ENCODE measurements around the gene KAZN. TPM values are rescaled to one million over a fixed set of nuclear protein-coding genes. Genes with fewer than 3 reads are reported as not detected.

The KAZN gene
- total RNA-seq, 1 experiment from 2014 or later = 2.4 TPM

- POLR2A ChIA-PET = no interaction called here
- no peaks in the 10 kb centered on the region for H3K36me3 Mint-ChIP-seq (ENCODE audit: insufficient read depth, unreplicated experiment)
- no peak overlapping the region for H3K27ac Mint-ChIP-seq (ENCODE audit: unreplicated experiment)
- H3K27me3 ChIP-seq (replicated peaks; ENCODE audit: control insufficient read depth, insufficient read depth, low read length) = no peaks in the 10 kb centered on the region
- no peak overlapping the region for H3K4me3 Mint-ChIP-seq (ENCODE audit: unreplicated experiment)
- no peaks in the 10 kb centered on the region for H3K4me1 ChIP-seq
- intact Hi-C loops (cut with micrococcal nuclease; ENCODE audit: unreplicated experiment) = no loop called here
- no peaks in the 10 kb centered on the region for H3K9me3 Mint-ChIP-seq (ENCODE audit: unreplicated experiment)
- no peaks in the 10 kb centered on the region for H3K9me3 ChIP-seq
- H3K36me3 ChIP-seq (ENCODE audit: control insufficient read depth, insufficient read depth, low read length) = no peaks in the 10 kb centered on the region
- no peak for DNase-seq
- H3K4me1 Mint-ChIP-seq (ENCODE audit: low read depth, unreplicated experiment) = no peaks in the 10 kb centered on the region
- CTCF ChIA-PET = no interaction called here
- H3K4me3 ChIP-seq (ENCODE audit: low read depth, low read length) = no peak overlapping the region
- no TSS peak for BruUV-seq (replicated peaks)
- no peak for TF ChIP-seq CTCF (IDR thresholded peaks at IDR 0.05; ENCODE audit: insufficient read depth in 1 of 2, low read depth in 1 of 2, low read length in 1 of 2, severe bottlenecking in 1 of 2, unreplicated experiment in 1 of 2)
- no peaks in the 10 kb centered on the region for H3K27me3 Mint-ChIP-seq (ENCODE audit: insufficient read depth, unreplicated experiment)
Measured at GRCh38 chr1:15008783-15009729, 410.6 kb downstream of the KAZN start.

- no peak for DNase-seq
- TF ChIP-seq CTCF (IDR thresholded peaks at IDR 0.05; ENCODE audit: insufficient read depth in 1 of 2, low read depth in 1 of 2, low read length in 1 of 2, severe bottlenecking in 1 of 2, unreplicated experiment in 1 of 2) = no peak
- Mint-ChIP-seq H3K9me3 (ENCODE audit: unreplicated experiment) (no peaks in the 10 kb centered on the region), H3K4me3 (ENCODE audit: unreplicated experiment) (no peak overlapping the region), H3K4me1 (ENCODE audit: low read depth, unreplicated experiment) (no peaks in the 10 kb centered on the region), H3K27me3 (ENCODE audit: insufficient read depth, unreplicated experiment) (no peaks in the 10 kb centered on the region), H3K36me3 (ENCODE audit: insufficient read depth, unreplicated experiment) (no peaks in the 10 kb centered on the region), H3K27ac (ENCODE audit: unreplicated experiment) (no peak overlapping the region)
- no peaks in the 10 kb centered on the region for H3K27me3 ChIP-seq (replicated peaks; ENCODE audit: control insufficient read depth, insufficient read depth, low read length)
- H3K36me3 ChIP-seq (ENCODE audit: control insufficient read depth, insufficient read depth, low read length) = no peaks in the 10 kb centered on the region
- no peak overlapping the region for H3K4me3 ChIP-seq (ENCODE audit: low read depth, low read length)
- intact Hi-C loops (cut with micrococcal nuclease; ENCODE audit: unreplicated experiment) = no loop called here
- no peaks in the 10 kb centered on the region for H3K9me3 ChIP-seq
- POLR2A ChIA-PET = no interaction called here
- CTCF ChIA-PET = interaction anchor here (0.6 kb wide), 1 partner anchor 90 kb away, joined by 3 read pairs; no protein-coding TSS in a partner anchor
- BruUV-seq (replicated peaks) = no TSS peak
- no peaks in the 10 kb centered on the region for H3K4me1 ChIP-seq
Measured at GRCh38 chr1:15011160-15011559, 412.7 kb downstream of the KAZN start.

- no peaks in the 10 kb centered on the region for H3K27me3 ChIP-seq (replicated peaks; ENCODE audit: control insufficient read depth, insufficient read depth, low read length)
- H3K4me1 ChIP-seq = no peaks in the 10 kb centered on the region
- Mint-ChIP-seq H3K36me3 (ENCODE audit: insufficient read depth, unreplicated experiment) (no peaks in the 10 kb centered on the region), H3K4me3 (ENCODE audit: unreplicated experiment) (no peak overlapping the region), H3K27ac (ENCODE audit: unreplicated experiment) (no peak overlapping the region), H3K9me3 (ENCODE audit: unreplicated experiment) (no peaks in the 10 kb centered on the region), H3K4me1 (ENCODE audit: low read depth, unreplicated experiment) (no peaks in the 10 kb centered on the region), H3K27me3 (ENCODE audit: insufficient read depth, unreplicated experiment) (no peaks in the 10 kb centered on the region)
- no peaks in the 10 kb centered on the region for H3K9me3 ChIP-seq
- ChIA-PET CTCF (interaction anchor here (0.6 kb wide), 1 partner anchor 91 kb away, joined by 3 read pairs; no protein-coding TSS in a partner anchor), POLR2A (no interaction called here)
- no peak overlapping the region for H3K4me3 ChIP-seq (ENCODE audit: low read depth, low read length)
- no peaks in the 10 kb centered on the region for H3K36me3 ChIP-seq (ENCODE audit: control insufficient read depth, insufficient read depth, low read length)
- intact Hi-C loops (cut with micrococcal nuclease; ENCODE audit: unreplicated experiment) = no loop called here
- BruUV-seq (replicated peaks) = no TSS peak
- TF ChIP-seq CTCF (IDR thresholded peaks at IDR 0.05; ENCODE audit: insufficient read depth in 1 of 2, low read depth in 1 of 2, low read length in 1 of 2, severe bottlenecking in 1 of 2, unreplicated experiment in 1 of 2) = no peak
- DNase-seq = no peak
Measured at GRCh38 chr1:15011661-15012060, 413.2 kb downstream of the KAZN start.

All from Caco-2 (cell line).